ENCODE data around the gene CACNA1C. TPM values are rescaled to one million over a fixed set of nuclear protein-coding genes. Genes with fewer than 3 reads are reported as not detected.

CACNA1C gene
- total RNA-seq, 1 donor from 2014 or later, result 1.6 TPM

DNA sequence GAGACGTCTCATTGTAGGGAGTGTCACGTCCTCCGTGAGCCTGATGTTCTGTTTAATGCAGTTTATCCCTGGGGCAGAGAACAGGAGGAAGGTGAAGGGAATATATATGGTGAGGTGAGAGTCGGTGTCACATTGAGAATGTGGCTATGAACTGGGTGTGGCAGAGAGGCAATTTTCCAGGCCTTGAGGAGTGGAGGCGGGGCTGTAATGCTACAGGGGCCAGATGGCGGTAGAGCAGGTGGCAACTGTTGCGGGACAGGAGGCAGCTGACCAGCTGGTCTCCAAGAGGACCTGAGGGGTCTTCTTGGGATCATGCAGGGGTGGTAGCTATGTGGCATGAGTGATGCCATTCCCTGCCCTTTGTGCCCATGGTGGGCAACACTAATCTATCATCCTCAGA lies 59.6 kb downstream of the CACNA1C start:
- Mint-ChIP-seq H3K27me3 (ENCODE audit: low read depth) (no peaks in the 10 kb centered on the region), H3K36me3 (ENCODE audit: low read depth) (no peaks in the 10 kb centered on the region), H3K4me1 (peaks cover 4% of the 10 kb centered on the region), H3K9me3 (no peaks in the 10 kb centered on the region), H3K4me3 (no peak overlapping the region), H3K27ac (ENCODE audit: unreplicated experiment) (no peak overlapping the region)
- DNase-seq (ENCODE audit: low read depth, low spot score), result no peak
- no peak for TF ChIP-seq CTCF (conservative IDR thresholded peaks at IDR 0.05)

- no peak overlapping the region for H3K4me3 Mint-ChIP-seq
- H3K9me3 Mint-ChIP-seq, result no peaks in the 10 kb centered on the region
- TF ChIP-seq CTCF (conservative IDR thresholded peaks at IDR 0.05), result no peak
- peaks cover 4% of the 10 kb centered on the region for H3K4me1 Mint-ChIP-seq
- H3K27me3 Mint-ChIP-seq (ENCODE audit: low read depth), result no peaks in the 10 kb centered on the region
- H3K36me3 Mint-ChIP-seq (ENCODE audit: low read depth), result no peaks in the 10 kb centered on the region
- no peak for DNase-seq (ENCODE audit: low read depth, low spot score)
- H3K27ac Mint-ChIP-seq (ENCODE audit: unreplicated experiment), result no peak overlapping the region
Measured at GRCh38 chr12:2113119-2113912, 60.5 kb downstream of the CACNA1C start.

DNA sequence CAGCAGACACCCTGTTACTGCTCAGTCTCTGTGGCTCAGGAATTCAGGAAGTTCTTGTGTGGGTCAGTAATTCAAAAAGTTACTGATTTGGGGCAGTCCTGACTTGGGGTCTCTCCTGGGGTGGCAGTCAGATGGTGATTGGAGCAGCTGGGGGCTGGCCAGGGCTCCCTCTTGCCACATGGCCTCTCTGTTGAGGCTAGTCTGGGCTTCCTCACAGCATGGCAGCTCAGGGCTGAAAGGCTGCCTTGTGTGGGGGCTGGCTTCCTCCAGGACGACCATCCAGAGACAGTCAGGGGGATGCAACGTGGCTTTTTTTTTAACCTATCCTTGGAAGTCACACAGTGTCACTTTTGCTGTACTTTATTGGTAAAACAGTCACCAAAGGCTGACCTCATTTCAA lies 61.3 kb downstream of the CACNA1C start:
- Mint-ChIP-seq H3K36me3 (ENCODE audit: low read depth) (no peaks in the 10 kb centered on the region), H3K4me1 (peaks cover 4% of the 10 kb centered on the region), H3K27ac (ENCODE audit: unreplicated experiment) (no peak overlapping the region), H3K4me3 (no peak overlapping the region), H3K9me3 (no peaks in the 10 kb centered on the region), H3K27me3 (ENCODE audit: low read depth) (no peaks in the 10 kb centered on the region)
- no peak for DNase-seq (ENCODE audit: low read depth, low spot score)
- no peak for TF ChIP-seq CTCF (conservative IDR thresholded peaks at IDR 0.05)

DNA sequence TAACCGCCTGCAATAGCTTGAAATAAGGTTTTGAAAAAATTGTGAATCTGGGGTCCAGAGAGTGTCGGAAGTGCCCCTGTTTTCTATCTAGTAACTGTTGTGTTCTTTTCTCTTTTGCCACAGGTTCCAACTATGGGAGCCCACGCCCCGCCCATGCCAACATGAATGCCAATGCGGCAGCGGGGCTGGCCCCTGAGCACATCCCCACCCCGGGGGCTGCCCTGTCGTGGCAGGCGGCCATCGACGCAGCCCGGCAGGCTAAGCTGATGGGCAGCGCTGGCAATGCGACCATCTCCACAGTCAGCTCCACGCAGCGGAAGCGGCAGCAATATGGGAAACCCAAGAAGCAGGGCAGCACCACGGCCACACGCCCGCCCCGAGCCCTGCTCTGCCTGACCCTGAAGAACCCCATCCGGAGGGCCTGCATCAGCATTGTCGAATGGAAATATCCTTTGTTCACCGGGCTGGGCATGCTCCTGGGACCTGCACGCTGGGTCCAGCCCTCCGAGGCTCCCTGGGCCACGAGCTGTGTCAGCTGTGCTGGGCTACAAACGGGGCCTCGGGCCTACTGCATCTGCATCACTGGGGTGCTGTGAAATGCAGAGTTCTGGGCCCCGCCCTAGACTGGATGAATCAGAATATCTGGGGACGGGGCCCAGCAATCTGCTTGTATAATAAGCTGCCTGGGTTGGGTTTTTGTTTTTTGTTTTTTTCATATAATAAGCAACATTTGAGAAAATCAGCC lies 62.5 kb downstream of the CACNA1C start:
- Mint-ChIP-seq H3K27me3 (ENCODE audit: low read depth) (no peaks in the 10 kb centered on the region), H3K36me3 (ENCODE audit: low read depth) (no peaks in the 10 kb centered on the region), H3K9me3 (no peaks in the 10 kb centered on the region), H3K27ac (ENCODE audit: unreplicated experiment) (no peak overlapping the region), H3K4me1 (peaks cover 4% of the 10 kb centered on the region), H3K4me3 (no peak overlapping the region)
- no peak for DNase-seq (ENCODE audit: low read depth, low spot score)
- no peak for TF ChIP-seq CTCF (conservative IDR thresholded peaks at IDR 0.05)

DNA sequence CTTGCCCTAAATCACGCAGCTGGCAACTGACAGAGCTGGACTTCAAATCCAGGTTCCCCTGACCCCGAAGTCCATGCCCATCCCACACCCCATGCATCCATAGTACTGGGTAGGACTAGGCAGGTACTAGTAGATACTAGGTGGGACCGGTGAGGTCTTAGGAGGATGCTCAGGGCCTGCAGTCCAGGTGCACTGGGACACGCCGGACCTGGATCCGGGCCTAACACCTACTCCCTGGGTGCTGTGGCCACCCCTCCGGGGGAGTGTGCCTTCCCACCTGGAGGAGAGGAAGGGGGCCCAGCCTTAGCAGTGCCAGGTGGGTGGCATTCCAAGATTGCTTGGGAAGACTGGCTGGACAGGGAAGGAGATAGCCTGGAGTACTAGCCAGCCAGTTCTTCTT lies 64.8 kb downstream of the CACNA1C start:
- H3K9me3 Mint-ChIP-seq, result no peaks in the 10 kb centered on the region
- H3K27me3 Mint-ChIP-seq (ENCODE audit: low read depth), result no peaks in the 10 kb centered on the region
- no peak for DNase-seq (ENCODE audit: low read depth, low spot score)

More for the DNA sequence above, 64.8 kb downstream of the CACNA1C start:
- Mint-ChIP-seq H3K36me3 (ENCODE audit: low read depth) (no peaks in the 10 kb centered on the region), H3K4me3 (no peak overlapping the region), H3K27ac (ENCODE audit: unreplicated experiment) (no peak overlapping the region), H3K4me1 (no peaks in the 10 kb centered on the region)
- no peak for TF ChIP-seq CTCF (conservative IDR thresholded peaks at IDR 0.05)
